AG09319 (cell line): ENCODE data around the gene LSM14B.
"Not testable (repeated sequence)": the region's sequence is repeated elsewhere in the genome, so short reads cannot be mapped to it uniquely, and the experiment has no call there.

Experiments used
- DNase-seq: peaks from one replicate; pipeline ENCODE4 v3.0.0-alpha.2; 2010; ENCODE audit warnings: low read depth; ENCODE audit errors: extremely low read depth
- TF ChIP-seq, protein P1 (sequence below): IDR thresholded peaks from 2 replicates; pipeline ENCODE4 v1.5.1; 2011; ENCODE audit warnings: low read depth, mild to moderate bottlenecking, inconsistent platforms, low read length, moderate library complexity

The LSM14B gene

DNA sequence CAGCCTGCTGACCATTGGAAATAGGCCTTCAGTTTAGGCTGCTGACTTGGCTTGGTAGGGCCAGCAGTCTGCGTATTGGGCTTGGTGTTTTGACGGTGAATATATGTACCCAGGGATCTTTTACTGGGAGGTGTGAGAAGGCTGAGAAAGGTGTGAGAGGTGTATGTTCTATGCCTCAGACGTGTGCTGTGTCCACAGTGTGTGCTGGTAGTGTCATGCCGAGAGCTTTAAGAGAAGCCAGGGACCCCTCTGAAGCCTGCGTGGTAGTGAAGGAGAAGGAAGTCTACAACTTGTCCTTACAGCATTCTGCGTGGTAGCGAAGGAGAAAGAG is 23.4 kb downstream of the LSM14B start:
- no peak for DNase-seq
- TF ChIP-seq, protein P1, sequence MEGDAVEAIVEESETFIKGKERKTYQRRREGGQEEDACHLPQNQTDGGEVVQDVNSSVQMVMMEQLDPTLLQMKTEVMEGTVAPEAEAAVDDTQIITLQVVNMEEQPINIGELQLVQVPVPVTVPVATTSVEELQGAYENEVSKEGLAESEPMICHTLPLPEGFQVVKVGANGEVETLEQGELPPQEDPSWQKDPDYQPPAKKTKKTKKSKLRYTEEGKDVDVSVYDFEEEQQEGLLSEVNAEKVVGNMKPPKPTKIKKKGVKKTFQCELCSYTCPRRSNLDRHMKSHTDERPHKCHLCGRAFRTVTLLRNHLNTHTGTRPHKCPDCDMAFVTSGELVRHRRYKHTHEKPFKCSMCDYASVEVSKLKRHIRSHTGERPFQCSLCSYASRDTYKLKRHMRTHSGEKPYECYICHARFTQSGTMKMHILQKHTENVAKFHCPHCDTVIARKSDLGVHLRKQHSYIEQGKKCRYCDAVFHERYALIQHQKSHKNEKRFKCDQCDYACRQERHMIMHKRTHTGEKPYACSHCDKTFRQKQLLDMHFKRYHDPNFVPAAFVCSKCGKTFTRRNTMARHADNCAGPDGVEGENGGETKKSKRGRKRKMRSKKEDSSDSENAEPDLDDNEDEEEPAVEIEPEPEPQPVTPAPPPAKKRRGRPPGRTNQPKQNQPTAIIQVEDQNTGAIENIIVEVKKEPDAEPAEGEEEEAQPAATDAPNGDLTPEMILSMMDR: no peak

- no peak for DNase-seq
- TF ChIP-seq, protein P1: no peak
These were observed 23.9 kb downstream of the LSM14B start for GRCh38 chr20:62146019-62146755.

- TF ChIP-seq, protein P1: no peak
- no peak for DNase-seq
These were observed 24.9 kb downstream of the LSM14B start for GRCh38 chr20:62147125-62147524.

DNA sequence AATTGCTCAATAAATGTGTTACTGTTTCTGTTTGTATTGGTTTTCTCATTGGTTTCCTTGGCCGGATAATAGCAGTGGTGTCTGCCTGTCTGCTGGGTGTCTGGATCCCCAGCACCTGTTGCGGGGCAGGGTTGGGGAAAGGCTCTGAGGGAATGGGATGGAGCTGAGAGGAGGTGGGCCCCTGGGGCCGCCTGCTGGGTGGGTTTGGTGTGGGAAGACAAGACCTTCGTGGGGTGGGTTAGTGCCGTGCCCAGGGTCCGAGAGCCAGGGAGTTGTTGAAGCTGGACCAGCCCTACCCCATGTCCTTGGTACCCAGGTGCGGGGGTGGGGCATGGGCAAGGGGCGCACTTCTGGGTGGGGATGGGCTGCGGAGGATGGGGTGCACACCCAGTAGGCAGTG is 25.3 kb downstream of the LSM14B start:
- TF ChIP-seq, protein P1: no peak
- no peak for DNase-seq

DNA sequence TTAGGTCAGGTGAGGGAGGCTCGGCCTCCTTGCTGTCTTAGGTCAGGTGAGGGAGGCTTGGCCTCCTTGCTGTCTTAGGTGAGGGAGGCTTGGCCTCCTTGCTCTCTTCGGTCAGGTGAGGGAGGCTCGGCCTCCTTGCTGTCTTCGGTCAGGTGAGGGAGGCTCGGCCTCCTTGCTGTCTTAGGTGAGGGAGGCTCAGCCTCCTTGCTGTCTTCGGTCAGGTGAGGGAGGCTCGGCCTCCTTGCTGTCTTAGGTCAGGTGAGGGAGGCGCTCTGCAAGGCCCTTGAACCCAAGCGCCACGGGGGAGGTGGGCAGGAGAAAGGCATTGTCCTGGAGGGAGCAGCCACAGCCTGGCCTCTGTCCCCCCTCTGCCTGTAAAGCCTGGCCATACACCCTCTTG is 26.1 kb downstream of the LSM14B start:
- DNase-seq: not testable (repeated sequence)

DNA sequence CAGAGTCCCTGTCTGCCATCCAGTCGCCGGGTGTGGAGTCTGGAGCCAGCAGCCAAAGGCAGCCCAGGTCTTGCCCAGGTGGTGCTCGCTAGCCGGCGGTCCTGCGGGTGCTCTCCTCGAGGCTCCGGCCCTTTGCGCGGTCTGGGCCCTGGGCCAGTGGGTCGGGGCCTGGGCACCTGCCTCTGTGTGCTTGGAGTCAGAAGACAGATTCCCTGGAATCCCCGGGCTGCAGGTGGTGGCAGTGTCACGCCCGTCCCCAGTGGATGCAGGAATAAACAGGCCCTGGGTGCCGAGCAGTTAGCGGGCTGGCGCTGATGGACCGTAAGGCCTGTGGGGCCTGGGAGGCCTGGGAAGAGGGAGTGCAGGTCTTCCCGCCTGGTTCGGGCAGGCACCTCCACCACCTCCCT is 26.6 kb downstream of the LSM14B start:
- DNase-seq: no peak
- TF ChIP-seq, protein P1: no peak

- TF ChIP-seq, protein P1: no peak
- no peak for DNase-seq
These were observed 27.4 kb downstream of the LSM14B start for GRCh38 chr20:62149532-62150309.

GRCh38 chr20:62150310-62150575 is 28.0 kb downstream of the LSM14B start:
- DNase-seq: no peak
- TF ChIP-seq, protein P1: no peak
